G401 (cell line): ENCODE results near the gene IGHMBP2. TPM values are rescaled to one million over a fixed set of nuclear protein-coding genes. Genes with fewer than 3 reads are reported as not detected.
"Not testable (repeated sequence)": the region's sequence is repeated elsewhere in the genome, so short reads cannot be mapped to it uniquely, and the experiment has no call there.

Experiments
- DNase-seq: peaks from one replicate; pipeline ENCODE4 v3.0.0-alpha.2; 2015; ENCODE audit warnings: low spot score
- in situ Hi-C: cut with HindIII; loops from 2 replicates; pipeline ENCODE4 v1.10.0; 2016; ENCODE audit warnings: low sequenced_read_pairs, mixed read lengths
- total RNA-seq: library from RNA; depleted of rRNA; stranded (reverse); fragments of >200 nt; shearing (Covaris generic); gene quantifications from 2 replicates; pipeline ENCODE4 v1.2.3, GENCODE V29; 2014

IGHMBP2 gene
- total RNA-seq, 1 experiment from 2014 or later = 19.1 TPM

DNA sequence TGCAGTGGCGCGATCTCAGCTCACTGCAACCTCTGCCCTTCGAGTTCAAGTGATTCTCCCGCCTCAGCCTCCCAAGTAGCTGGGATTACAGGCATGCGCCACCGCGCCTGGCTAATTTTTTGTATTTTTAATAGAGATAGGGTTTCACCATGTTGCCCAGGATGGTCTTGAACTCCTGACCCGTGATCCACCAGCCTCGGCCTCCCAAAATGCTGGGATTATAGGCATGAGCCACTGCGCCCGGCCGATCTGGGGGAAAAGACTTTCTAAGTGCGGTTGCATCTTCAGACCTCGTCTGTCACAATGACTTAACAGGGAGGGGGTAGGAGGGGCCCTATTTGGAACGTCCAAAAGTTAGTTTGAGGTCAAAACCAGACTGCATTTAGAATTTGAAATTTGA lies 18.9 kb upstream of the IGHMBP2 start:
- DNase-seq, in situ Hi-C loops: not testable (repeated sequence)

DNA sequence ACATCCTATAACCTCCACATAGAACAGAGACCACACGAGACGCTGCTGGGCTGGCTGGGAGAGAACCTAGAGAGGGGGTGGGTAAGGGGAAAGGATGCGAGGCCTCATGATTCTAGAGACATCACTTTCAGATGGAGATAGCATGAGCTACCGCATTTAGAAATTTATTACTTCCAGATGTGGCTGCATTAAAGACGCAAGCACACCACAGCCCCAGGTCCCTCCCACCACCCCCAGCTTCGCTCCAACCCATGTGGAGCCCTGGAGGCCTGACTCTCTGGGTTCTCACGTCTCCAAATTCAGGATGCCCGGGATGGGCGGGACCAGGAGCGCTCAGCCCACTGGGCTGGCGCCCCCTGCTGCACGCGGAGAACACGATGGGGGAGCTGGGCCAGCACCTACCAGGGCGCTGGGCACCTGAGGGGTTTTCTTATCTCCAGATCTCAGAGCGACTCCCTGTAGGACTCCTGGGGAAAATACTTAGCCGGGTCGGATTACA lies 13.7 kb upstream of the IGHMBP2 start:
- in situ Hi-C loops = no loop called here

GRCh38 chr11:68890490-68891231 lies 13.0 kb upstream of the IGHMBP2 start:
- no peak for DNase-seq
- in situ Hi-C loops = no loop called here

More for the DNA sequence above, 13.7 kb upstream of the IGHMBP2 start:
- no peak for DNase-seq

GRCh38 chr11:68891351-68891948 lies 12.2 kb upstream of the IGHMBP2 start:
- no peak for DNase-seq
- in situ Hi-C loops = no loop called here

DNA sequence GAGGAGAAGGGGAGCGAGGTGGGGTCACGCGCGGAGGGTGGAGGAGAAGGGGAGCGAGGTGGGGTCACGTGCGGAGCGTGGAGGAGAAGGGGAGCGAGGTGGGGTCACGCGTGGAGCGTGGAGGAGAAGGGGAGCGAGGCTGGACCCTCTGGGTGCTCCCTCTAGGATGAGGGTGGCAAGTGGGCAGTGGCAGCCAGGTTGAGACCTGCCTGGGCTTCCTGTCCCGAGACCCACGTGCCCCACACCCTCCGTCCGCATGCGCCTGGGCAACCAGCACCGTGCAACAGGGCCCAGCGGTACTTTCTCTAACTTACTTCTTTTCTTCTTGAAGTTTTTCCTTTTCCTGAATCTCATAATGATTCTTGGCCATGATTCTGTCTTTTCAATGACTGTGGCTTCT lies 11.1 kb upstream of the IGHMBP2 start:
- in situ Hi-C loops = no loop called here
- no peak for DNase-seq

- no peak for DNase-seq
- in situ Hi-C loops = no loop called here
These were observed 10.4 kb upstream of the IGHMBP2 start for GRCh38 chr11:68893282-68893681.

DNA sequence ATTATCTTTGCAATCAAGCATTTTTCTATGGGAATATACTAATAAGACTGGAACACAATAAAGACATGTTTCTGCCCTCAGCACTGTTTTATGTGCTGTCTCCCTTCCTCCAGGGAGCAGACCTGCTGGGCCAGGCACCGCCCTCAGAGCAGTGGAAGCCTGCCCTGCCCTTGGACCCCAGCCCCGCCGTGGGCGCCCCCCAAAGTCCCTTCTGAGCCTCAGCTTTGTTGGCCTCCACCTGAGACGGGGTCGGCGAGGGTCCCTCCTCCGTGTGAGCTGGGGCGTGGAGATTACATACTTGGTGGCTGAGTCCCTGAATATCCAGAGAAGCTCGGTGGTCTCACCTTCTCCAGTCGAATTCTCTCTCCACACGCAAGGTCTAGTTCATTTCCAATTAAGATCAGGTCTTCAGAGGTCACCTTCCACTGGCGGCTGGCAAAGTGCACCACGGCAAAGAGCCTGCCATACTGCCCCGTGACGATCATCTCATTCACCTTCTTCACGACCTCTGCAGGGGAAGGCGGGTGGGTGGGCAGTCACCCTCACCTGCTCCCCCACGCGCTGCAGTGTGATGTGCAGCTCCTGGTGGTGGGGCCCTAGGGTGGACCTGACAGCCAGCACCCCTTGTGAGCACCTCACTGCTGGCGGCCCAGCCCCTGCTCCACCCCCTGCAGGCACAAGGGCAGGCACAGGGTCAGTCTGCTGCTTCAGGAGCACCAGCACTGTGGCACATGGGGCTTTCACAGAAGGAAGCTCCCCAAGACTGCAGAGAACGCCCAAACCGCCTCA lies 7.3 kb upstream of the IGHMBP2 start:
- in situ Hi-C loops = no loop called here

GRCh38 chr11:68897441-68897840 lies 6.2 kb upstream of the IGHMBP2 start:
- DNase-seq = no peak
- in situ Hi-C loops = no loop called here

More for the DNA sequence above, 7.3 kb upstream of the IGHMBP2 start:
- no peak for DNase-seq

DNA sequence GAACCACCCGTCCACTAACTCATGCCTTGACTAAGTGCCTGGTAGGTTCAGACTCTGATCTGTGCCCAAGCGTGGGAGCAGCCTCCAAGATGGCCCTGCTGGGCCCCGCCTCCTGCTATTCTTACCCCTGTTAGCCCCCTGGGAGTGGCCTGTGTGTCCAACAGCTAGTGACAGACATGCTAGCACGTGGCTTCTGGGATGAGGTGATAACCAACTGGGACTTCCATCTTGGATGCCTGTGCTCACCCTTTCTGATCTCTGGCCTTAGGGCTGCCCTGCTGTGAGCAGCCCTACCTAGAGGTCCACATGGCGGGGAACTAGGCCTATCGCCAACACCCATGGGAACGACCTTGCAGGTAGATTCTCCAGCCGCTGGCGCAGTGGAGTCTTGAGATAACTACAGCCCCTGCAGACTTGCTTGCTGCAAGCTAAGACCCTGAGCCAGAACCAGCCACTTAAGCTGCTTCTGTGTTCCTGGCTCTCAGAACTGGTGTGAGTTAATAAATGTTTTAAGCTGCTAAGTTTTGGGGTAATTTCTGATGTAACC lies 2.8 kb upstream of the IGHMBP2 start:
- in situ Hi-C loops = no loop called here
- DNase-seq = no peak

GRCh38 chr11:68904248-68904847 lies 657 bp downstream of the IGHMBP2 start:
- no peak for DNase-seq

DNA sequence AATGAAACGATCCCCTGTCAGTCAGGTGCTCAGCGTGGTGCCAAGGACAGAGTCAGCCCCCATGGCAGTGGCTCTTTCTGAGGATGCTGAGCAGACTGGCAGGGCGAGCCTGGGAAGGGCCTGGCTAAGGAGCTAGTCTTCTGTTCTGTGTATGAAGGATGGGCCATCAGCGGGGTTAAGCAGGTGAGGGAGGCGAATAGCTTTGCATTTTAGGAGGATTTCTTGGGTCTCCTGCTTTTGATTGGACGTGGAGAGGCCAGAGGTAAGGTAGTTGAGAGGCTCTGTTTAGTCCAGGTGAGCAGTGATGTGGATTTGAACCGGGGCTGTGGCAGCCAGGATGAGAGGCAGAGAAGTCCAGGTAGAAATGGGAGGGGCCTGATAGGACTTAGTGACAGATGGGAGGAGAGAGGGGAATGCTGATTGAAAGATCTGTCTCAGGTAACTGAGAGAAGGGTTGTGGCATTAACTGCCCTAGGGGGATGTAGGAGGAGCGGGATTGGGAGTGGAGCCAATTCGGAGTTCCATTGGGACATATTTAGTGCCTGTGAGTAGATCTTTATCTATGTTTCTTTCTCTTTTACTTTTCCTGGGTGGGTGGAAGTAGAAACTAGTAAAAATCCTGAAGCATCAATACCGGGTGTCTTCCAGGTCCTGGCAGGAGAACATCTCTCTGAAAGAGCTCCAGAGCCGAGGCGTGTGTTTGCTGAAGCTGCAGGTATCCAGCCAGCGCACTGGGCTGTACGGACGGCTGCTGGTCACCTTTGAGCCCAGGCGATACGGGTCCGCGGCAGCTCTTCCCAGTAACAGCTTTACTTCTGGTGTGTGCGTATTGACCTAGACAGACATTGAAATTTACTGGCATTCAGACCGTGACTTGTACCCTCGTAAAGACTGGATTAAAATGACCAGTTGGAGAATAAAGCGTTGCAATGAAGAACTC lies 2.0 kb downstream of the IGHMBP2 start:
- no peak for DNase-seq
- in situ Hi-C loops = no loop called here

More at GRCh38 chr11:68904248-68904847, 657 bp downstream of the IGHMBP2 start:
- in situ Hi-C loops = no loop called here

DNA sequence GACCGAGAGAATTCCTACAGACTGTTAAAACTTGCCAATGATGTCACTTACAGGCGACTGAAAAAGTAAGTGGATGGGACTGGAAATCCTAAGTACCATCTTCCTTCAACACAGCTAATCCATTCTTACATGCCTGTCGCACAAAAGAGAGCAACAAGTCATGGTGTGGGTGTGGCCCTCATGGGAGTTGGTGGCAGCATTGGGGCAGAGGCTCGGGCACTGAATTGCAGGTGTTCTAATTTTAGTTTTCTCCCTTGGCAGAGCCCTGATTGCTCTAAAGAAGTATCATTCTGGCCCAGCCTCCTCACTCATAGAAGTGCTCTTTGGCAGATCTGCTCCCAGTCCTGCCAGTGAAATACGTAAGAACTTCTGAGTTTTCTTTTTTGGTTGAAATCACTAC lies 4.6 kb downstream of the IGHMBP2 start:
- in situ Hi-C loops = no loop called here
- no peak for DNase-seq

DNA sequence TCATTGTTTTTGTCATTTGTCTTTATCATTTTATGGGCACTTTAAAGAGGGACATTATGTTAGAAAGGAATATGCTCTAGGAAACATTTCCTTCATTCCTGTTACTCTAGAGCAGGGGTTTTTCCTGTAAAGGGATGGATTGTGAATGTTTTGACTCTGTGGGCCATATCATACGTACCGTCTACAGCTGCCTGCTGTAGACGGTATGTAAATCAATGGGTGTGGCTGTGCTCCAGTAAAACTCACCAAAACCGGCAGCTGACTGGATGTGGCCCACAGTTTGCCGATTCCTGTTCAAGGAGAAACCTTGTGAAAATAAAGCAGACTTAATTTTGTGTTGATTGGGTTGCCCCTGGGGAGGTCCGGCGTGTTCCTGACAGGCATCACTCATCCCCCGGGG lies 7.3 kb downstream of the IGHMBP2 start:
- no peak for DNase-seq
- in situ Hi-C loops = no loop called here

DNA sequence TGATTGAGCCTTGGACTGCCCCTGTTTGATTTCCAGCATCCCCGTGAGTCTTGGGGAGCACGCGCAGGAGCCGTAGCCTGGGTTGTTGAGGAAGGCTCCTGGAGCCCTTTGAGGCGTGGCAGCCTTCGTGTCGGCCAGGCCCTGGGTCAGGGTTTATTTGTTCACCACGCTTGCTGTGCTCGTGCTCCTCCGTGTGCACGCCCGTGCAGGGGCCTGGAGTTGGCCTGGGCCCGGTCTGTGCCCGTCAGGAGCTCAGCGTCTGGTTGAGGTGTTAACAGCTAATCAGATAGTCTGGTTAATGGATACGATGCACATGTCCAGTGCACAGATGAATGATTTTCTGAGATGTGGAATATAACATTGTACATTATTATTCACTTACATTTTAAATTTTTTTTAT lies 8.0 kb downstream of the IGHMBP2 start:
- no peak for DNase-seq
- in situ Hi-C loops = no loop called here

GRCh38 chr11:68912254-68912653 lies 8.6 kb downstream of the IGHMBP2 start:
- in situ Hi-C loops = no loop called here
- DNase-seq = no peak

- in situ Hi-C loops = no loop called here
These were observed 9.5 kb downstream of the IGHMBP2 start for GRCh38 chr11:68913188-68913587.

GRCh38 chr11:68914761-68915160 lies 11.1 kb downstream of the IGHMBP2 start:
- DNase-seq = no peak
- in situ Hi-C loops = no loop called here

More at GRCh38 chr11:68913188-68913587, 9.5 kb downstream of the IGHMBP2 start:
- no peak for DNase-seq

DNA sequence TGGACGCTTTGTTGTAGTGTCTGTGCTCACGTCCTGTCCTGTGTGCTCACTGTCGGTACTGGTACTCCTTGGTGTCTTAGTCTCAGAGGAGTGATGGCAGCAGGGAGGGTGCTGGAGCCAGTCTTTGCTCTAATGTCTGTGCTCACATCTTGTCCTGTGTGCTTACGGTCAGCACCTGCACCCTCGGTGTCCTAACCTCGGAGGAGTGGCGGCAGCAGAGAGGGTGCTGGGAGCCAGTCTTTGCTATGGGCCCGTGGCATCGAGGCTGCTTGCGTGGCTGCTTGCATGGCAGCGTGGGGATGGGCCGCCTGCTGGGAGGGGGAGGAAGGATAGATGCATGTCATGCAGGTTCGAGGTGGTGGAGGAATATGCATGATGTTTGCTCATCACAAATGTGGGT lies 12.7 kb downstream of the IGHMBP2 start:
- no peak for DNase-seq
- in situ Hi-C loops = no loop called here
